GOT3 (cell line): ENCODE results near the gene SULF2.

ENCODE experiments used
- DNase-seq: peaks from one replicate; lab custom pipeline; 2025; ENCODE audit warnings: mixed read lengths; lab: John Stamatoyannopoulos, UW

The SULF2 gene

DNA sequence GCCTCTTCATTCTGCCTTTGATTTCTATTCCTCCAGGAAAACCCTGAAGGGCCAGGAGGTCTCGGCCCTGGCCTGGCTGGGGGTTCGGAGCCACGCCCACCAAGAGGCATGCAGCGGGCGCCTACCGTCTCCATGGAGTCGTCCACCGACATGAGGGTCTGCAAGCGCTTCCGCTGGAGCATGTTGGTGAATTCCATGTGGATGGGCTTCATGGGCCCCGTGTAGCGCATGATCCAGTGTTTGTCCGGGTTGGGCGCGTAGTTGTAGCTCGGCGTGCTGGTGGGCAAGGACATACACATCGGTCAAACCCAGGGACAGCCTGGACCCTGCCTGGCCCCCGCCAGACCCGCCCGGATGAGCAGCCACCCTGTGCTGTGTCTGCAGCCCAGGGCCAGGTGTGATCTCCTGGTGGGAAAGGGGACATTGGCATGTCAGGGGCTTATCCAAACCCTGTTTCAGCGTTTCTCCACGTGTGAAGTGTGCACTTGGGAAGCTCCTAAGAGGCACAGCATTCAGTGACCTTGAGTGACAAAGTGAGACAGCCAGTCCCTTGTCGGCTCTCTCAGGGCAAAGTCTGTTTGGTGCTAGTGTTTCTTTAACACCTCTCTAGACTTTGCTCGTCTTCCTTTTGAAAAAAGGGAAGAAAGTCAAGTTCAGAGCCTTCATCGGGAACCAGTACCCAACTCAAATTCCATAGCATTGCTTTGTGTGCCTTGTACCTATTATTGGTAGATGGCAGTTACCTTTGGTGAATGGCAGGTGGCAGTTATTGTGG lies 100.8 kb downstream of the SULF2 start:
- DNase-seq: no peak

- no peak for DNase-seq
These were observed 102.4 kb downstream of the SULF2 start for GRCh38 chr20:47682916-47683315.

DNA sequence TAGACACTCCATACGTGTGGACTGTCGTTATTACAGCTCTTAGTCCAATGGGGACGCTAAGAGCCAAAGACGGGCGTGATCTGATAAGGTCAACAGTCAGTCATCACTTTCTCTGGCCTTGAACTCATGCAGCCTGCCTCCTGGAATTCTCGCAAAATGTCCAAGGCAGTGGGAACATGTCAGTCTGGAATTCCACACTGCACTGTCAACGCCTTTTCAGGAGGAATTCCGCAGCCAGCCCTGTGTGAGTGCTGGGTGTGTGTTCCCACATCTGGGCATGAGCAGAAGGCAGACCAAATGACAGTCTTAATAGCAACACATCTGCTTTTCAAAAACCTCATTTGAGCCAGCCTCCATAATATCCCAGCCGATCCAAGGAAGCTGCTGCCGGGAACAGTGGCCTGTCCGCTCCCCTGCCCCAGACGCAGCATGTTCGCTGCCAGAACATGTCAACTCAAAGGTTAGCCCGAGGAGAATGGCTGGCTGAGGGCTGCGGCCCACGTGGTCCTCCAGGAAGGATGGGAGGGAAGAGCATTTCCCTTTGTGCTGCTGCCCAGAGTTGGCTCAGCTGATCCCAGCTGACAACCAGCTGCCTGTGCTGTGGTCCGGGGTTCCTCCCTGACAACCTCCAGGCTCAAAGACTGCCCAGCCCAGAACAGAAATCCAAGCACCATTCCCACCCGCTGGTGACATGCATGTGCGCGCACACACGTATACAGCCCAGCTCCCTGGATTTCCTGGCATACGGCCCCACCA lies 103.1 kb downstream of the SULF2 start:
- DNase-seq: no peak

DNA sequence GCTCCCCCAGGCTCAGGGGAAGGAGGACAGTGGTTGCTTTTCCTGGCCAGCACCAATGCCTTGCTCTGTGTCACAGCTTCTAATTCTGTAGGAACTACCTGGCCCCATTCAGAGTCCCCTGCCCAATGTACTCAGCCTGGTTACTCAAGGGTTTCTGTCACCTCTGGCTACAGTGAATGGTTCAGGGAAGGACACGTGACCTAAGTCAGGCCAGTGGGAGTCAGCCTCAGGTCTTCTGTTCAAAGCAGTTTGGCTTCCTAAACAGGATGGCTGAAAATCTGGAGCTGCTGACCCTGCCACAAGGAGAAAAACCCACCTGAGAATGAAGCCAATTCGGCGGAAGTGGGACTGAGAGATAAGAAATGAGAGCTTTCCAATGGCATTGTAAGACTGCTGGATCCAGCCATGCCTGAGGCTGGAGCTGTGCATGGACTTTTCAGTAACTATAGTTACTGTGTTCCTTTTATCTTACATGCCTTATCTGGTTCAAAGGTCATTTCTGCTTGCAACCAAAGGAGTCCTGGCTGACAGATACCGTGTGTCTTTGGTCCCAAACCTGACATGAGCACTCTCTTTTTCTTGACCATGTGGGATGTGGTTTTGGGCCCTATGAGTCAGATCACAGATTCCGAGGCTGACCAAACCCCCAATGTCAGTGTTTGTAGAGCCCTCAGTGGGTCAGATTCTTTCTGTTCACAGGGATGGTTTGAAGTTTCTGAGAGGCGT lies 104.3 kb downstream of the SULF2 start:
- no peak for DNase-seq

GRCh38 chr20:47679462-47679861 lies 105.8 kb downstream of the SULF2 start:
- DNase-seq: no peak

- DNase-seq: no peak
These were observed 106.7 kb downstream of the SULF2 start for GRCh38 chr20:47678536-47678935.

DNA sequence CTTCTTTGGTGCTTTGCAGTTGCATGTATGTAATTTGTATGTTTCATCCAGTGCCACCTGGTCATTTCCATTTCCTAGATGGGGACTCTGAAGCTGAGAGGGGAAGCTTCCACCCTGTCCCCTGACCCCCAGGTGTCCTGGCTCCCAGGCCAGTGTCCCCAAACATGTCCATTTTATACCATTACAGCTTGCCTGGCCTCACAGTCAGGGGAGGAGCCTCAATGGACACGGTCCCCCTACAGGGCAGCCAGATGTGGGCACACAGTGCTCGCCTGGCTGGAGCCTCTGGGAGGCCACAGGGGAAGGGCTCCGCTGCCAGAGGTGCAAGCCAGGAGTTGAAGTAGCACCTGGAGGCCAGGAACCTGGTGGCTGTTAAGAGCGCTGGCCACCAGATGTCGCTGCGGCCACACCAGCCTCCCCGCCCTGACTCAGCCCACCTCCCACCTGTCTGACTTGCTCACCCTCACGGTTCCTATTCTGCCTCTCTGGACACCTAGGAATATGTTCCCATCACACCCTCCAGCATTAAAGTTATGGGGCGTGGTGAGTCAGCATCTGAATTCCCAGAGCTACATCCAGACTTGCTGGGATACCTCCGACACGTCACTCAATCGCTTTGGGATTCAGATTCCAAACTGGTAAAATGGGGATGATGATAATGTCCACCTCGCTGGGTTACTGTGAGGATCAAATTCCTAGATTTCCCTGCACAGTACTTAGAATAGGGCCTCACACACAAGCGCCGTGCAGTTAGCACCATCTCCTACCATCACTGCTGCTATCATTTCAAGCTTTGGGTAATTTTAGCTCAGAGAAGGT lies 107.4 kb downstream of the SULF2 start:
- DNase-seq: no peak

GRCh38 chr20:47676912-47677634 lies 108.2 kb downstream of the SULF2 start:
- no peak for DNase-seq

DNA sequence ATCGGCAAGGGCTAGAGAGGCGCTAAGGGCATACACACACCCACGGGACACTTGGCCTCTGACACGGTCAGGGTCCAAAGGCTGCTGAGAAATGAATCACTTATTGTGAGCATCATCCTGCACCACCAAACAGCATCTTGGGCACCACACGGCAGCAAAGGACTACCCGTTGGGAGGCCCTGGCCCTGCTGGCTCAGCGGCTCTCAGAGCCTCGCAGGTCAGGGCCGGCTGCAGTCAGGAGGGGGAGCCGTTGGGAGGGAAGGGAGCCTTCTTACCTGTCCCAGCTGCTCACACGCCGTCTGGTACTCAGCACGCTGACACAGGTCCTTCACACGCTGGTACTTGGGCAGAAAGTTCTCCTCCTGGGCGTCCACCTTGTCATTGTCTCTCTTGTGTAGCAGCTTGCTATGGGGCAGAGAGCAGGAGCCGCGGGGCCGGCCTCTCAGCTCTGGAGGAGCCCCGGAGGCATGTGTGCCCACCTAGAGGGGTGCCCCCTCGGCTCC lies 109.0 kb downstream of the SULF2 start:
- DNase-seq: no peak

- DNase-seq: no peak
These were observed 109.8 kb downstream of the SULF2 start for GRCh38 chr20:47675190-47676142.

GRCh38 chr20:47674686-47675085 lies 110.6 kb downstream of the SULF2 start:
- DNase-seq: no peak

DNA sequence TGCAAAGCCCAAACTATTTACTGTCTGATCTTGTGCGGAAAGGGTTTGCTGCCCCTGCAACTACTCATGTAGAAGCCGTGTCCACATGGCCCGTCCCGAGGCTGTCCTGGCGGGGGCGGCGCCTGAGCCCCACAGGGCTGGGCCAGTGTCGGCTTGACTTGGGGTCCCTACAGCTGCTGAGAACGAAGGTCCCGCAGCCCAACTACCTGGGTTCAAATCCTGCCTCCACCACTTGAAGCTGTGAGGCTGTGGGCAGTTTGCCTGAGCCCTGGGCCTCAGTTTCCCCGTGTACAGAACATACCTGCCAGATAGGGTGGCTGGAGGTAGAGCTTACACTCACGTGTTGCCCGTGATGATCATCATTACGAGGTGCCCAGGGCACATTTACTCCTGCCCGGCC lies 111.1 kb downstream of the SULF2 start:
- no peak for DNase-seq

DNA sequence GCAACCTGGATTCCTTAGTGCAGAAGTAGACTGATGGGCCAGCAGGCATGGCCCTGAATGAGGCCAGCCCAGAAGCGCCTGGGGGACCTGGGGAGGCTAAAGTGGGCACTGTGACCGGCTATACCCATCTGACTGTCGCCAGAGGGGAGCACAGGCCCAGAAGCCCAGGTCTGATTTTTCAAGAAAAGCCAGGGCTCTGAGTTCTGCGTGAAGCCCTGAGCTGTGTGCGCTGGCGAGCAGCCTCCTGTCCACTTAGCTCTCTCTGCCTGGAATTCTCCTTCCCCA lies 111.7 kb downstream of the SULF2 start:
- no peak for DNase-seq

DNA sequence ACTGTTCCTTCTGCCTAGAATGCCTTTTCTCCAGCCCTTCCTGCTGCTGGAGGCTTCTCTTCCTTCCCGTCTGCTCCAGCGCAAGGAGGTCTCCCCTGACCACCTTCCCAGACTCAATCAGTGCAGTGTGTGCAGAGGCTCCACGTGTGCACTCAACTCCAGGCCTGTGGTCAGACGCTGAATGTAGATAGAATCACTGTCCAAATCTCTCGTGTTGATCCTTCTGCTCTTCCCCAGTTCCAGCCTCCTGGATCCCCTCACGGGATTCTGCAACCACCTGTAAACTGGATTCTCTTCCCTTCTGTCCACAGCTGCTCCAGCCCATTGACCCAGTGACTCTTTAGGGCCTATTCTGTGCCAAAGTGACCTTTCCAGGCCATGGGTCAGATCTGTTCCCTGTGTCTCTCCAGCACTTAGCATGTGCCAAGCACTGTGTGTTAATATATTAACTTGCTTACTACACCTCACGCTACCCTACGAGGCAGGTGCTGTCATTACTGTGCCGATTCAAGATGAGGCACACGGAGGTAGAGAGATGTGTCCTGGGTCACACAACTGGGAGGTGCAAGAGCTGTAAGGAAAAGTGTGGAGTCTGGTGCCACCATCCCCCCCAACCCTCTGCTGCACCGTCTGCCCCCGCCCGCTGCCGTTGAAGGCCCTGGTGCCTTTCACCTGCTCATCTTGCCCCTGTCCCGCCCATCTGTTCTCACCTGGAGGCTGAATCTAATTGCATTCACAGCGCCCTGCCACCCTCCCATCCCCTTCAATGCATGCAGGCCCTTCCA lies 112.2 kb downstream of the SULF2 start:
- no peak for DNase-seq

DNA sequence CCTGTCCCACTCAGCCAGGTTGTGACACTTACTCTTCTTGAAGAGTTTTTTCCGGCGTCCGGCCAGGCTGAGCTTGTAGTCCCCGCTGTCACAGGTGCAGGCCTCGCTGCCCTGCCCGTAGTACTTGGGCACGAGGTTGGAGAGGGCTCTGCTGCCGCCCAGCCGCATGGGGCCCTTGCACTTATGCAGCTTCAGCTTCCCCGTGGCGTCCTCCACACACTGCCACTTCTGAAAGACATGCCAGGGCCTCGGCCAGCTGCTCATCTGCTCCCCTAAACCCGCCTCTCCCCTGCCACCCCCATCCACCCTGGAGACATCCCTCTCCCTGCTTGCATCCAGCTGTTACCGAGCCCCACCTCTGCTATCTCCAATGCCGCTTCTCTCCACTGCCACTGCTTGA lies 113.1 kb downstream of the SULF2 start:
- no peak for DNase-seq

- DNase-seq: no peak
These were observed 114.4 kb downstream of the SULF2 start for GRCh38 chr20:47670913-47671312.

DNA sequence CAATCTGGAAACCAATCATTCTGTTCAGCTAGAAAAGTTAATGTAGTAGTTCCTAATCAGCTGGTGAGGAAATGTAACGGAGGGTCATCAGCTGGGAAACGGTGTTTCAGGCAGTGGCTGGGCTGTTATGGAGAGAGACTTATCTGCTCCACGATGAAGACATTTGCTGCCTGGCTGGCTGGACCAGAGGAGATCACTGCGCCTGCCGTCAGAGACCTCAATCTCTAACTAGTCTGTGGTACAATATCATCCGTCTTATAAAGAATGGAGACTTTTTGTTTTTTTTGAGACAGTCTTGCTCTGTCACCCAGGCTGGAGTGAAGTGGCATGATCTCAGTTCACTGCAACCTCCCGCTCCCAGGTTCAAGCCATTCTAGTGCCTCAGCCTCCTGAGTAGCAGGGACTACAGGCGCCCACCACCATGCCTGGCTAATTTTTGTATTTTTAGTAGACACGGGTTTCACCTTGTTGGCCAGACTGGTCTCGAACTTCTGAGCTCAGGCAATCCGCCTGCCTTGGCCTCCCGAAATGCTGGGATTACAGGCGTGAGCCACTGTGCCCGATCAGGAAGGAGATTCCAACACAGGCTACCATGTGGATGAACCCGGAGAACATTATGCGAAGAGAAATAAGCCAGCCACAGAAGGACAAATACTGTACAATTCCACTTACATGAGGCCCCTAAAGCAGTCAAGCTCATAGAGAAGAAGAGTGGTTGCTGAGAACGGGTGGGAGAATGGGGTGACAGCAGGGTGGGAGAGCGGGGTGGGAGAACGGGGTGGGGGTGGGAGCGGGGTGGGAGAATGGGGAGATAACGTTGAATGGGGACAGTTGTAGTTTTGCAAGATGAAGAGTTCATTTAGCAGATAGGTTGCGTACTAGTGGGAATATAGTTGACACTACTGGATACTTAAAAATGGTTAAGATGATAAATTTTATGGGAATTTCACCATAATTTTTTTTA lies 115.1 kb downstream of the SULF2 start:
- DNase-seq: no peak

DNA sequence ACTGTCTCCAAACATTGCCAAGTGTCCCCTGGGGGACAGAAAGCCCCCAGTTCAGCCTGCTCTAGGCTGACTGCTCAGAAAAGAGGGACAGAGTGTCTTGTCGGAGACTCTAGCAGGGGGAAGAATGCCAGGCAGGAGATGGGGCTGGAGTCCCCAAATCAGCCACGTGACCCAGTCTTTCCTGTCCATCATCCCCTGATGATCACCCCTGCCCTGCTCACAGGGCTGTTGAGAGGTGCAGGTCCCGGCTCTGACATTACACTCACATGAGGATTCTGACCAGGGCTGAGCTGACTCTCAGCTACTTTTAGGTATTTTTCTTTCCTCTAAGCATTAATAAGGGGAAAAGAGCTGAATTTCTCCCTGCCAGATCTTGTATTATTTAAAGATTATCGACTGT lies 115.8 kb downstream of the SULF2 start:
- DNase-seq: no peak
